Measurements from ENCODE around the gene ZNF555. TPM values are rescaled to one million over a fixed set of nuclear protein-coding genes. Genes with fewer than 3 reads are reported as not detected.
"Not testable (repeated sequence)": the region's sequence is repeated elsewhere in the genome, so short reads cannot be mapped to it uniquely, and the experiment has no call there.

The ZNF555 gene
- total RNA-seq, 1 donor from 2014 or later = 7.7 TPM

DNA sequence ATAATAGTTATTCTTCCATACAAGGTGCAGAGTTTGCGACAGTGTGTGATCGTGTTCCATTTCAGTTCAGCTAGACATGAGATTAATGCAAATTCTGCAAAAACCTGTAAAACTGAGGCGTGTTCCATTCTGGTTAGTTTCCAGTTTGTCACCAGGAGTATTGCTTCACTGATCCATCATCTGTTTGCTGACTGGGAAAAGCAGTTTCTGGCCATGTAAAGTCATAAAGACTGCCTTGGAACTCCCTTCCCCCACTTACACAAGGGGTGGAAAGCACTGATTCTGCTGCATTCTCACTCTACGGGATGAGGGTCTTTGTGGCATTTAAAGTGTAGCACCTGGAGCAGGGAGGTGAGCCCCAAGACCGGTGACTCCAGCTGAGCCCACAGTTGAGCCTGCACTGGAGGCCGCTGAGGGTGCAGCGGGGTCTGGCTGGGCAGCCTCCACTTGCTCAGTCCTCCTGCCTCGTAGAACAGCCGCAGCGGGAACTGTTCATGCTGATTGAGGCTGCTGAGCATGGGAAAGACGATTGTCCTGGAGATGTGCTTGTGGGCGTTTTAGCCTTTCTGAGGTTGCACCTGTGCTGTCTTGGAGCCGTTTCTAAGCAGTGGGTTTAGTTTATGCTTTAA lies 61.4 kb downstream of the ZNF555 start:
- TF ChIP-seq, protein P1, sequence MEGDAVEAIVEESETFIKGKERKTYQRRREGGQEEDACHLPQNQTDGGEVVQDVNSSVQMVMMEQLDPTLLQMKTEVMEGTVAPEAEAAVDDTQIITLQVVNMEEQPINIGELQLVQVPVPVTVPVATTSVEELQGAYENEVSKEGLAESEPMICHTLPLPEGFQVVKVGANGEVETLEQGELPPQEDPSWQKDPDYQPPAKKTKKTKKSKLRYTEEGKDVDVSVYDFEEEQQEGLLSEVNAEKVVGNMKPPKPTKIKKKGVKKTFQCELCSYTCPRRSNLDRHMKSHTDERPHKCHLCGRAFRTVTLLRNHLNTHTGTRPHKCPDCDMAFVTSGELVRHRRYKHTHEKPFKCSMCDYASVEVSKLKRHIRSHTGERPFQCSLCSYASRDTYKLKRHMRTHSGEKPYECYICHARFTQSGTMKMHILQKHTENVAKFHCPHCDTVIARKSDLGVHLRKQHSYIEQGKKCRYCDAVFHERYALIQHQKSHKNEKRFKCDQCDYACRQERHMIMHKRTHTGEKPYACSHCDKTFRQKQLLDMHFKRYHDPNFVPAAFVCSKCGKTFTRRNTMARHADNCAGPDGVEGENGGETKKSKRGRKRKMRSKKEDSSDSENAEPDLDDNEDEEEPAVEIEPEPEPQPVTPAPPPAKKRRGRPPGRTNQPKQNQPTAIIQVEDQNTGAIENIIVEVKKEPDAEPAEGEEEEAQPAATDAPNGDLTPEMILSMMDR (IDR thresholded peaks at IDR 0.05) = no peak
- DNase-seq = no peak
- Histone ChIP-seq H3K4me1 (peaks cover 6% of the 10 kb centered on the region), H3K27me3 (ENCODE audit: low read depth) (no peaks in the 10 kb centered on the region), H3K9me3 (no peaks in the 10 kb centered on the region), H3K36me3 (no peaks in the 10 kb centered on the region), H3K27ac (no peak overlapping the region), H3K4me3 (no peak overlapping the region)
- intact Hi-C loops (cut with DNase I) = no loop called here
- no peak for ATAC-seq

DNA sequence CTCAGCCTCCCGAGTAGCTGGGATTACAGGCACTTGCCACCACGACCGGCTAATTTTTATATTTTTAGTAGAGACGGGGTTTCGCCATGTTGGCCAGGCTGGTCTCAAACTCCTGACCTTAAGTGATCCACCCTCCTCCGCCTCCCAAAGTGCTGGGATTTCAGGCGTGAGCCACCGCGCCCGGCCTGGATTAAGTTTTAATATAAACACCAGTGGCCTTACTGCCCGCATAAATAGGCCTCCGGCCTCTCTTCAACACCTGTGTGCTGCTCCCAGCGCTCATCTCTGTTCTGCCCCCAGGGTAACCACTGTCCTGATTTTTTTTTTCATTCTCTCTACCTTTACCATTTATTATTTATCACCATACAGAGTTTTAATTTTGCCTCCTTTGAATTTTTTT lies 62.1 kb downstream of the ZNF555 start:
- H3K4me1 ChIP-seq; H3K9me3 ChIP-seq; H3K27me3 ChIP-seq (ENCODE audit: low read depth); H3K36me3 ChIP-seq; DNase-seq; H3K27ac ChIP-seq; intact Hi-C loops (cut with DNase I); H3K4me3 ChIP-seq; ATAC-seq: not testable (repeated sequence)

DNA sequence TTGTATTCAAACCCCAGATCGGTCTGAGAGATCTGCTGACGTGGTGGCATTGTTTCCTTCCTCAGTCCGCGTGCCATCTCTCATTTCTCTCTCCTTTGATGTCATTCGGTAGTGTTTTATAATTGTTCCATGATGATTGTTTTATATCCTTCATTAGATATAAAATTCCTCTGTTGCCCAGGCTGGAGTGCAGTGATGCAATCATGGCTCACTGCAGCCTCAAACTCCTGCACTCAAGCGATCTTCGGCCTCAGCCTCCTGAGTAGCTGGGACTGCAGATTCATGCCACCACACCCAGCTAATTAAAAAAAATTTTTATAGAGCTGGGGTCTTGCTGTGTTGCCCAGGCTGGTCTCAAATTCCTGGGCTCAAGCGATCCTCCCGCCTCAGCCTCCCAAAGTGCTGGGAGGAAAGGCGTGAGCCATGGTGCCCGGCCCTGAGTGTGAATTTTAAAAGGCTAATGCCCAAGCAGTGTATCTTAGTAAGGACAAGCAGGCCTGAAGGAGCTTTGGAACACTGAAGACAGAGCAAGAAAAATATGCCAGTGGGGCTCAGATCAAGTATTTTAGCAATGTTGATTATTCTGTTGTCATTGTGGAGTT lies 64.7 kb downstream of the ZNF555 start:
- peaks cover 6% of the 10 kb centered on the region for H3K4me1 ChIP-seq
- H3K4me3 ChIP-seq = no peak overlapping the region
- TF ChIP-seq, protein P1 (IDR thresholded peaks at IDR 0.05) = no peak
- no peaks in the 10 kb centered on the region for H3K9me3 ChIP-seq
- intact Hi-C loops (cut with DNase I) = no loop called here
- no peaks in the 10 kb centered on the region for H3K27me3 ChIP-seq (ENCODE audit: low read depth)
- no peaks in the 10 kb centered on the region for H3K36me3 ChIP-seq
- H3K27ac ChIP-seq = no peak overlapping the region
- no peak for ATAC-seq
- DNase-seq = no peak

DNA sequence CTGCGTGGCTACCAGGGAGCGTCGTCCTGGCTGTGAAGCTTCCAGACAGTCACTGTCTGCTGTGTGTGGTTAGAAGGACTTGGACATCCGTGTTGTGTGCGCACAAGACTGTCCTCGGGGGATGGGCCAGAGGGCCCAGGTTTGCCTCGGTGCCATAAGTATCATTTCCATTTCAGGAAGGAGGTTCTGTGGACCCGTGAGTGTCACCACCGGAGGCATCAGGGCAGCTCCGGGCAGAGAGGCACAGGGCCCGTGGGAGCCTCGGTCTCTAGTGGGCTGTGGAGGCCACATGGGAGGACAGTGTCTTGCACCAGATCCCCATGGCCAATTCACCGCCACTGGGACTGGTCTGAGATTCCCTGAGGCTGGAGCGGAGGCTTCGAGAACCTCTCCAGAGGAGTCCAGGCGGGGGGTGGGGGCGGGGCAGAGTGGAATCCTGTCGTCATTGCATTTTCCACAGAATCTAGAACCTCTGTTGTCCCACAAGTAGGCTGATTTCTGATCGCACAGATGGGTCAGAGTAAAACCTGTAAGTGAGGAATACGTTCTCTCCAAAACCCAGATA lies 65.4 kb downstream of the ZNF555 start:
- no peaks in the 10 kb centered on the region for H3K9me3 ChIP-seq
- ATAC-seq (no peak), DNase-seq (no peak)
- H3K4me1 ChIP-seq = peaks cover under 1% of the 10 kb centered on the region
- H3K36me3 ChIP-seq = no peaks in the 10 kb centered on the region
- intact Hi-C loops (cut with DNase I) = no loop called here
- TF ChIP-seq, protein P1 (IDR thresholded peaks at IDR 0.05) = no peak
- H3K27ac ChIP-seq = no peak overlapping the region
- no peaks in the 10 kb centered on the region for H3K27me3 ChIP-seq (ENCODE audit: low read depth)
- no peak overlapping the region for H3K4me3 ChIP-seq

Other genes with a start within 250 kb of the ZNF555 start
- 6.2 TPM for gene GNG7, start 138.8 kb upstream of the ZNF555 start, total RNA-seq
- gene DIRAS1, start 120.1 kb upstream of the ZNF555 start, total RNA-seq = 0.71 TPM
- 24.4 TPM for gene SLC39A3, start 101.5 kb upstream of the ZNF555 start, total RNA-seq
- 41.6 TPM for gene SGTA, start 58.2 kb upstream of the ZNF555 start, total RNA-seq
- gene THOP1, start 56.0 kb upstream of the ZNF555 start, total RNA-seq = 34.9 TPM
- 4.2 TPM for gene ZNF554, start 21.6 kb upstream of the ZNF555 start, total RNA-seq
- gene ZNF556, start 25.9 kb downstream of the ZNF555 start, total RNA-seq = not detected
- 5.1 TPM for gene ZNF57, start 59.5 kb downstream of the ZNF555 start, total RNA-seq
- gene ZNF77, start 103.5 kb downstream of the ZNF555 start, total RNA-seq = 5.3 TPM
- gene TLE6, start 136.1 kb downstream of the ZNF555 start, total RNA-seq = 4.2 TPM
- gene TLE2, start 187.8 kb downstream of the ZNF555 start, total RNA-seq = 42.7 TPM
- gene TLE5, start 221.0 kb downstream of the ZNF555 start, total RNA-seq = 413 TPM

Measured in lower lobe of right lung (tissue), 2 donors.